Upper lobe of left lung (tissue), 4 donors: ENCODE measurements around the gene SIX4.

Source experiments
- CTCF ChIP-seq, 6 experiments: fragments of 450-650 bp in 4 of 6; fragments of 200-600 bp in 2 of 6; sonication (generic) in 2 of 6; IDR thresholded peaks; one replicate each; pipeline ENCODE4 v1.5.1; 2016 to 2019; ENCODE audit warnings: antibody characterized with exemption in 6 of 6
- EP300 ChIP-seq, 4 donors: sonication (generic); formaldehyde crosslinking; IDR thresholded peaks; one replicate each; pipeline ENCODE4 v1.5.1; 2017; ENCODE audit warnings: antibody characterized with exemption in 4 of 4, control low read depth in 2 of 4
- POLR2A ChIP-seq, 4 donors: fragments of 450-650 bp; IDR thresholded peaks; one replicate each; pipeline ENCODE4 v1.5.1; 2016 to 2017; ENCODE audit warnings: antibody characterized with exemption in 4 of 4, mild to moderate bottlenecking in 2 of 4
- POLR2AphosphoS5 ChIP-seq, 2 donors: sonication (generic); formaldehyde crosslinking; IDR thresholded peaks; one replicate each; pipeline ENCODE4 v1.5.1; 2017; ENCODE audit warnings: antibody characterized with exemption in 2 of 2

GRCh38 chr14:60700598-60700997 is 23.6 kb downstream of the SIX4 start:
- TF ChIP-seq POLR2A (IDR thresholded peaks at IDR 0.05) (no peak), CTCF (IDR thresholded peaks at IDR 0.05) (no peak), EP300 (IDR thresholded peaks at IDR 0.05) (no peak), POLR2AphosphoS5 (IDR thresholded peaks at IDR 0.05) (no peak)
